Mesenchymal stem cell (in vitro differentiated cells and primary cell): Measurements from ENCODE around the gene FKBP2.
A peak's percentile ranks its signal among the peaks of the same experiment; 100 is the strongest.

ENCODE experiments used
- DNase-seq: peaks from one replicate; pipeline ENCODE4 v3.0.0-alpha.2; 2013
- H2AFZ ChIP-seq: one replicate; pipeline ENCODE4 v1.6.1; 2013; ENCODE audit warnings: low read depth, mild to moderate bottlenecking, control low read depth, inconsistent platforms, low read length, moderate library complexity
- H2AK5ac ChIP-seq: 2 replicates; pipeline ENCODE4 v1.6.1; 2013; ENCODE audit warnings: low read length, moderate library complexity, mild to moderate bottlenecking, inconsistent platforms; ENCODE audit not compliant: severe bottlenecking
- H2BK120ac ChIP-seq: one replicate; pipeline ENCODE4 v1.6.1; 2013; ENCODE audit warnings: low read depth, mild to moderate bottlenecking, inconsistent platforms, low read length, moderate library complexity
- H2BK12ac ChIP-seq, 2 experiments: one replicate each; pipeline ENCODE4 v1.6.1; 2013; ENCODE audit warnings: inconsistent platforms in 2 of 2, low read length in 2 of 2, mild to moderate bottlenecking in 2 of 2, moderate library complexity in 2 of 2, control low read depth in 1 of 2
- H2BK15ac ChIP-seq: one replicate; pipeline ENCODE4 v1.6.1; 2013; ENCODE audit warnings: mild to moderate bottlenecking, low read depth, inconsistent platforms; ENCODE audit not compliant: poor library complexity, severe bottlenecking
- H2BK5ac ChIP-seq: 2 replicates; pipeline ENCODE4 v1.6.1; 2013; ENCODE audit warnings: low read depth, mild to moderate bottlenecking, low read length, control low read depth, inconsistent platforms; ENCODE audit not compliant: poor library complexity, severe bottlenecking
- H3K14ac ChIP-seq, 2 experiments: one replicate each; pipeline ENCODE4 v1.6.1; 2013; ENCODE audit warnings: inconsistent platforms in 2 of 2, low read length in 2 of 2, control low read depth in 1 of 2, mild to moderate bottlenecking in 1 of 2, moderate library complexity in 1 of 2
- H3K18ac ChIP-seq, 2 experiments: one replicate each; pipeline ENCODE4 v1.6.1; 2013; ENCODE audit warnings: inconsistent platforms in 2 of 2, low read length in 2 of 2, control low read depth in 1 of 2, low read depth in 1 of 2, mild to moderate bottlenecking in 1 of 2
- H3K23ac ChIP-seq, 2 experiments: one replicate each; pipeline ENCODE4 v1.6.1; 2013; ENCODE audit warnings: inconsistent platforms in 2 of 2, low read length in 2 of 2, mild to moderate bottlenecking in 2 of 2, moderate library complexity in 2 of 2, control low read depth in 1 of 2
- H3K27ac ChIP-seq: 2 replicates; pipeline ENCODE4 v1.5.1; 2013; ENCODE audit warnings: mild to moderate bottlenecking, moderate library complexity, low read length, control low read depth, inconsistent platforms; ENCODE audit not compliant: poor library complexity, severe bottlenecking
- H3K27me3 ChIP-seq, 2 experiments: 2 replicates each; pipeline versions ENCODE4 v1.6.1 to v1.7.0; 2013; ENCODE audit warnings: low read length in 2 of 2, mild to moderate bottlenecking in 2 of 2, moderate library complexity in 2 of 2, control low read depth in 1 of 2, inconsistent platforms in 1 of 2; ENCODE audit not compliant: control insufficient read depth in 1 of 2, insufficient read depth in 1 of 2
- H3K36me3 ChIP-seq, 2 experiments: 2 replicates each; pipeline versions ENCODE4 v1.6.1 to v1.7.0; 2013; ENCODE audit warnings: low read length in 2 of 2, control low read depth in 1 of 2, inconsistent platforms in 1 of 2, low read depth in 1 of 2, mild to moderate bottlenecking in 1 of 2; ENCODE audit not compliant: insufficient read depth in 2 of 2, control insufficient read depth in 1 of 2
- H3K4ac ChIP-seq, 2 experiments: one replicate each; pipeline ENCODE4 v1.6.1; 2013; ENCODE audit warnings: inconsistent platforms in 2 of 2, low read length in 2 of 2, mild to moderate bottlenecking in 2 of 2, moderate library complexity in 2 of 2, control low read depth in 1 of 2, low read depth in 1 of 2
- H3K4me1 ChIP-seq: 2 replicates; pipeline ENCODE4 v1.6.1; 2013; ENCODE audit warnings: low read depth, low read length, control low read depth; ENCODE audit not compliant: control insufficient read depth, insufficient read depth
- H3K4me2 ChIP-seq: 2 replicates; pipeline ENCODE4 v1.6.1; 2013; ENCODE audit warnings: low read length, mild to moderate bottlenecking, inconsistent platforms; ENCODE audit not compliant: poor library complexity, severe bottlenecking
- H3K4me3 ChIP-seq, 2 experiments: 2 replicates each; pipeline versions ENCODE4 v1.5.1 to v1.7.0; 2013; ENCODE audit warnings: low read length in 2 of 2, mild to moderate bottlenecking in 2 of 2, control low read depth in 1 of 2, low read depth in 1 of 2; ENCODE audit not compliant: insufficient read depth in 1 of 2
- H3K79me1 ChIP-seq: replicated peaks from 2 replicates; pipeline ENCODE4 v1.6.1; 2013; ENCODE audit warnings: mild to moderate bottlenecking, control low read depth, low read length, inconsistent platforms; ENCODE audit not compliant: poor library complexity, severe bottlenecking
- H3K9ac ChIP-seq: 2 replicates; pipeline ENCODE4 v1.7.0; 2013; ENCODE audit warnings: mild to moderate bottlenecking, low read length, moderate library complexity
- H3K9me3 ChIP-seq: 2 replicates; pipeline ENCODE4 v1.7.0; 2013; ENCODE audit warnings: mild to moderate bottlenecking, low read length; ENCODE audit not compliant: control insufficient read depth
- H4K8ac ChIP-seq: one replicate; pipeline ENCODE4 v1.6.1; 2013; ENCODE audit warnings: inconsistent platforms, mild to moderate bottlenecking, low read length, moderate library complexity
- H4K91ac ChIP-seq: one replicate; pipeline ENCODE4 v1.6.1; 2013; ENCODE audit warnings: mild to moderate bottlenecking, low read length, inconsistent platforms
- WGBS: methylation state at CpG from one replicate; pipeline ENCODE4 v1.1.7; 2013; ENCODE audit warnings: mixed read lengths; 5-methylcytosine and 5-hydroxymethylcytosine counted together

FKBP2 gene

DNA sequence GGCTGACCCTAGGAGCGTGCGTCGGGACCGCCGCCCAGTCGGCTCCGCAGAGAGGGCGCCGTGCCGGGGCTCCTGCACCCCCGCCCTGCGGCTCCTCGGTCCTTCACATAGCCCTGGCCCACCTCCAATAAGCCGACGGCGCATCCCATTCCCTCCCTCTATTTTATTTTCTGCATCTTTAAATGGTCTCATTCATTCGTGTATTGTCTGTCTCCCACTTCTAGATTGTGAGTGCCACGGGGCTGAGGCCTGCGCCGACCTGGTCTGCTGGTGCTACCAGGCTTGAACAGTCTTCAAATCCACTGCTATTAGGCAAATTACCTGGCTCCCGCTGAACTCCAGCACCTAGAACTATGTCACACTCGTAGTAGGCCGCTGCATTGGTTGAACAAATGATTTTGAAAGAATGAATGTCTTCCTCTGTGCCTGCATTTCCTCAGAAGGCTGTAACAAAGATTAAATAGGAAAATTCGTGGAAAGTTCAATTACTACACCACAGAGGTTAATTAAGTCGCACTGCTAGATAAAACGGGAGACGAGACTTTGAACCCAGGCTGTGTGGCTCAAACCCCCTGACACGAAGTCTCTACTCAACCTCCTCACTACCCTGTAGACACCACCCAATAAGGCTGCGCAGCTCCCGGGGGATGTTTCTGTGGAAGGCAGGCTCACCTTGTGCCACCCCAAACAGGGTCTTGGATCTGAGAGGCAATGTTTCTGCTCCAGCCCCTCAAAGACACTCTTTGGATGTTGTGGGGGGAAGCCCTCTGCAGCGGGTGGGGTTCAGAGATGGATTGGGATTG is 7.0 kb downstream of the FKBP2 start:
- Histone ChIP-seq H3K27me3 (no peaks in the 10 kb centered on the region), H2BK5ac (no peak overlapping the region), H3K4me2 (peak overlapping the region; percentile 70), H3K23ac (no peak overlapping the region), H3K79me1 (peaks cover 5% of the 10 kb centered on the region), H3K14ac (no peak overlapping the region), H3K27ac (no peak overlapping the region), H3K18ac (peak overlapping the region; percentile 37 to 77), H3K9ac (peak overlapping the region; percentile 93), H2BK15ac (peak overlapping the region; percentile 15), H3K9me3 (no peaks in the 10 kb centered on the region), H3K4me1 (peaks cover 44% of the 10 kb centered on the region), H2BK120ac (peak overlapping the region; percentile 95), H2BK12ac (peak overlapping the region in 1 of 2 experiments; percentile 20), H4K8ac (peak overlapping the region; percentile 74), H2AFZ (no peak overlapping the region), H4K91ac (no peak overlapping the region), H2AK5ac (no peak overlapping the region), H3K36me3 (peaks cover 14 to 21% of the 10 kb centered on the region in 2 experiments), H3K4me3 (peak overlapping the region; percentile 40 to 98), H3K4ac (peak overlapping the region; percentile 60 to 84)
- 45% methylated on average over 30 of the region's 31 CpGs for WGBS
- no peak for DNase-seq

DNA sequence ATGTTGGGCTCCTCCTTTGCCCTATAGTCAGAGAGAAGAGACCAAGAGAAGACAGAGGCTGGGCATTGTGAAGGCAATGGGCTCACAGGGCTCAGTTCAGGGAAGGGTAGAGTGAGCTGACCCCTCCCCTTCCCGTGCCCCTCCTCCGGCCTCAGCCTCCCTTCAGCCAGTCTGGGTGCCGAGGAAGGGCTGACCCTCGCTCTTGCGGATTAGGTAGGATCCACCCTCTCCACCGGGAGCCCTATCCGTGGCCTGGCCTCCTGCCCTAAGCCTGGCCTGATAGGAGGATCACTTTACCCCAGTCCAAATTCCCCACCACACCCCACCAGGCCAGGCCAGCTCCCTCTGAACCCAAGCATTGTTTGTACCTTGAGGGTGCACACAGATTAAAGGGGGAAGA is 7.7 kb downstream of the FKBP2 start:
- H2BK5ac ChIP-seq, result no peak overlapping the region
- H3K79me1 ChIP-seq, result peaks cover 9% of the 10 kb centered on the region
- H4K8ac ChIP-seq, result no peak overlapping the region
- H4K91ac ChIP-seq, result no peak overlapping the region
- H2BK120ac ChIP-seq, result no peak overlapping the region
- H3K4me1 ChIP-seq, result peaks cover 43% of the 10 kb centered on the region
- peak overlapping the region; percentile 93 for H3K9ac ChIP-seq
- no peak overlapping the region for H2AFZ ChIP-seq
- no peak overlapping the region for H3K4ac ChIP-seq
- H3K23ac ChIP-seq, result no peak overlapping the region
- H3K4me2 ChIP-seq, result no peak overlapping the region
- no peak overlapping the region for H3K4me3 ChIP-seq
- H3K36me3 ChIP-seq, result peaks cover 7 to 14% of the 10 kb centered on the region in 2 experiments
- whole genome bisulfite sequencing, result 75% methylated on average over 7 of the region's 7 CpGs
- peak overlapping the region; percentile 20 to 59 for H2BK12ac ChIP-seq
- H3K27me3 ChIP-seq, result no peaks in the 10 kb centered on the region
- H2AK5ac ChIP-seq, result no peak overlapping the region
- H3K9me3 ChIP-seq, result no peaks in the 10 kb centered on the region
- H3K18ac ChIP-seq, result no peak overlapping the region
- H2BK15ac ChIP-seq, result no peak overlapping the region
- no peak for DNase-seq
- no peak overlapping the region for H3K27ac ChIP-seq
- no peak overlapping the region for H3K14ac ChIP-seq

DNA sequence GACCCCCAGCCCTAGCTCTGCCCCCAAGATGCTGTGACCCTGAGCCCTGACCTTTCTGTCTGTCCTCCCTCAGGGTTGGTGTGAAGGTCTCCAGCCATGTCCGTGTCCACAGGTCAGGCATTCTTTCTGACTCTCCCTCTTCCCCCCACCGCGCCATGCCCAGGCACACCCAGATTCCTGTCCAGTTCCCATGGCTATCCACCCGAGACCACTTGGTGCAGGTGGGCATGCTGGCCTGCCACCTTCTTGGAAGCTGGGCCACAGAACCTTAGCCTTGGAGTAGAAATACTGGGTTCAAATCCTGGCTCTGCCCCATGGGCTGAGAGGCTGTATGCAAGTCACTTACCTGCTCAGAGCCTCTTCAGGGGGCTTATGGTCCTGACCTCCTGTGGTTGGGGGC is 8.1 kb downstream of the FKBP2 start:
- H4K8ac ChIP-seq, result no peak overlapping the region
- H2BK12ac ChIP-seq, result no peak overlapping the region
- H2BK120ac ChIP-seq, result no peak overlapping the region

DNA sequence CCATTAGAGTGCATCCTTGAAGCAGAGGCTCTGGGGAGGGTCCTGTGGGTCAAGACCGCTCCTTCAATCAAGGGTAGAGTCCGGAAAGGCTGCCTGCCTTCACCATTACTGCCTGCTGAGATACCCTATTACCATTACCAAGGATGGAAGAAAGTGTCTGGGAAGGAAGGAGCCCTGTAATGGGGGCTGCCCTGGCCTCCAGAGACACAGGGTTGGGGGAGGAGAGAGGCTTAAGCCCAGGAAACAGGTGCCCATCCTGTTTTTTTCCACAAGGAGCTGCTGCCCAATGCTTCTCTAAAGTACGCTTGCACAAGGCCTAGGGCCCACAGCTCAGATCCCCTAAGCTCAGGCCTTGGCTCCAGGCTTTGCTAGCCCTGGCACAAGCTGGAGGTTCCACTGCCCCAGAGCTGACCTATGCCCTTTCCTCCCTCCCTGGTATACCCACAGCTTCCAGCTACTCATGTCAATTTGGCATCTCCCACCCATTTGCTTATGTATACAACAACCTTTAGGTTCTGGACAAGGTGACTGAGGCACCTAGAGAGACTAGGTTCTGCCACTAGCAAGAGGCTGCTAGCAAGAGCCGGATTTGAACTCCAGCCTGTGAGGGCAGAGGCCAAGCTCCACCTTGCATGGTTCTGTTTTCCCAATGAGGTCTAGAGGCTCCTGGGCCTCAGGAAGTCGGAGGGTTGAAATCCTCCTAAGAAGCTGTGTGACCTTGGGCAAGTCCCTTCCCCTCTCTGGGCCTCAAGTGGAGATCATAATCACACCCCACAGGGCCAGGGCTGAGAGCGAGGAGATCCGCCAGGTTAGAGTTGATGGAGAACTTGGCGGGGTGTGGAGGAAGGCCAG is 8.9 kb downstream of the FKBP2 start:
- Histone ChIP-seq H3K27me3 (no peaks in the 10 kb centered on the region), H2BK120ac (no peak overlapping the region), H4K8ac (no peak overlapping the region), H3K18ac (no peak overlapping the region), H3K14ac (no peak overlapping the region), H3K27ac (no peak overlapping the region), H3K9ac (no peak overlapping the region), H3K23ac (no peak overlapping the region), H3K4me1 (peaks cover 44% of the 10 kb centered on the region), H2BK12ac (no peak overlapping the region), H3K79me1 (peaks cover 18% of the 10 kb centered on the region), H3K4me2 (no peak overlapping the region), H2AK5ac (no peak overlapping the region), H2BK15ac (no peak overlapping the region), H4K91ac (no peak overlapping the region), H3K9me3 (no peaks in the 10 kb centered on the region), H2BK5ac (no peak overlapping the region), H3K4me3 (no peak overlapping the region), H3K4ac (no peak overlapping the region), H2AFZ (no peak overlapping the region), H3K36me3 (peaks cover 3 to 16% of the 10 kb centered on the region in 2 experiments)
- DNase-seq, result no peak
- 73% methylated on average over 6 of the region's 8 CpGs for WGBS

More for the DNA sequence above, 8.1 kb downstream of the FKBP2 start:
- peaks cover 4 to 12% of the 10 kb centered on the region in 2 experiments for H3K36me3 ChIP-seq
- no peak overlapping the region for H3K4me2 ChIP-seq
- H2BK5ac ChIP-seq, result no peak overlapping the region
- peaks cover 12% of the 10 kb centered on the region for H3K79me1 ChIP-seq
- H2BK15ac ChIP-seq, result no peak overlapping the region
- no peak for DNase-seq
- H3K14ac ChIP-seq, result no peak overlapping the region
- no peak overlapping the region for H2AFZ ChIP-seq
- H3K9ac ChIP-seq, result peak overlapping the region; percentile 15
- no peak overlapping the region for H3K27ac ChIP-seq
- H3K18ac ChIP-seq, result no peak overlapping the region
- peaks cover 43% of the 10 kb centered on the region for H3K4me1 ChIP-seq
- no peaks in the 10 kb centered on the region for H3K9me3 ChIP-seq
- peak overlapping the region; percentile 37 for H4K91ac ChIP-seq
- H3K4me3 ChIP-seq, result no peak overlapping the region
- 96% methylated on average over 4 of the region's 4 CpGs for WGBS
- H2AK5ac ChIP-seq, result no peak overlapping the region
- H3K4ac ChIP-seq, result no peak overlapping the region
- H3K27me3 ChIP-seq, result no peaks in the 10 kb centered on the region
- H3K23ac ChIP-seq, result no peak overlapping the region
